SH-SY5Y (cell line): Measurements from ENCODE around the gene PAQR9.

ENCODE experiments used
- GATA2 ChIP-seq: IDR thresholded peaks from 2 replicates; pipeline ENCODE4 v1.6.1; 2011; ENCODE audit warnings: mild to moderate bottlenecking, low read depth, low read length
- GATA3 ChIP-seq: IDR thresholded peaks from 2 replicates; pipeline ENCODE4 v1.6.1; 2011; ENCODE audit warnings: low read depth, mild to moderate bottlenecking, low read length, moderate library complexity

The PAQR9 gene

GRCh38 chr3:142963516-142964448, at the start of gene PAQR9:
Gene PAQR9, minus strand, starts transcription at chr3:142963674. Its CDS starts 338 bp downstream, at chr3:142963336.
- no peak for TF ChIP-seq GATA3
- TF ChIP-seq GATA2: no peak

- TF ChIP-seq GATA3 (no peak), GATA2 (no peak)
Measured at GRCh38 chr3:143011705-143012104, 48.2 kb upstream of the PAQR9 start.

GRCh38 chr3:143010024-143010423, 46.5 kb upstream of the PAQR9 start:
- TF ChIP-seq GATA3 (no peak), GATA2 (no peak)

GRCh38 chr3:143004823-143005222, 41.3 kb upstream of the PAQR9 start:
- TF ChIP-seq GATA2 (no peak), GATA3 (no peak)

DNA sequence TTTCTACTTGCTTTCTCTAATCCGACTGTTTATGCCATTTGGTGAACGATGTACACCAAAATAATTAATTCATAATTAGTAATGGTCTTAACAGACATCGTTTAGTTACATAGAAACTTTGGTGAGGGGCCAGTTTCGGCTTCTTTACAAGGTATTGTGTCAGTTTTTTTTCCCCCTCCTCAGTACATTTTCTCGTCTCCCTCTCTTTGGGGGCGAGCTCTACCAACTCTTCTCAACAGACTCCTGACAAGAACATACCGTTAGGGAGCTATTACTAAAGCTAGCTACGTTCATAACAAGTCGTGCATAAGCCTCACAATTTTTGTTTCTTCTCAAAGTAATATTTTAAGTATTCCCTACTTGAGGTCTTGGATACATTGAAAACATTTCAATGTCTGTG, 39.3 kb upstream of the PAQR9 start:
- TF ChIP-seq GATA3: no peak
- TF ChIP-seq GATA2: no peak

- TF ChIP-seq GATA2 (no peak), GATA3 (no peak)
Measured at GRCh38 chr3:143002083-143002712, 38.7 kb upstream of the PAQR9 start.

- no peak for TF ChIP-seq GATA2
- no peak for TF ChIP-seq GATA3
Measured at GRCh38 chr3:143001369-143002082, 38.1 kb upstream of the PAQR9 start, which contains the start of gene U2SURP. Gene U2SURP, plus strand, starts transcription at chr3:143001570. Its CDS starts 59 bp downstream, at chr3:143001629.

- TF ChIP-seq GATA3 (no peak), GATA2 (no peak)
Measured at GRCh38 chr3:143001034-143001368, 37.5 kb upstream of the PAQR9 start.

GRCh38 chr3:143000528-143000927, 37.1 kb upstream of the PAQR9 start:
- no peak for TF ChIP-seq GATA2

GRCh38 chr3:142999881-143000280, 36.4 kb upstream of the PAQR9 start:
- TF ChIP-seq GATA3 (no peak), GATA2 (no peak)

DNA sequence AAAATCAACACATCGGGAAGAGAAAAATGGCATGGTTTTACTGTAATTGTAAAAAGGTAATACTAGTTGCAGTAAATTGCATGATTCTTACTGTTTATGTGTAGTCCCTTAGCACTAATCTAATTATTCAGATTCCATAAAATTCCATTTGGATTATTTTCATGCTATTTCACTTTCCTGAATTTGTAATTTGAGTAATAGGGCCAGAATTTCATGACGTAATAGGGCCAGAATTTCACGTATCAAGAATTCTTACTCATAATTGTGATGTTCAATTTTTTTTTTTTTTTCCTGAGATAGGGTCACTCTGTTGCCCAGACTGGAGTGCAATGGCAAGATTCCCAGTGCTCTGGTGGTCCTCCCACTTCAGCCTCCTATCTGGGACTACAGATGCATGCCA, 35.0 kb upstream of the PAQR9 start:
- TF ChIP-seq GATA3: no peak
- no peak for TF ChIP-seq GATA2

GRCh38 chr3:142997330-142997729, 33.9 kb upstream of the PAQR9 start:
- TF ChIP-seq GATA3 (no peak), GATA2 (no peak)

- TF ChIP-seq GATA3: no peak
- no peak for TF ChIP-seq GATA2
Measured at GRCh38 chr3:142993958-142994442, 30.5 kb upstream of the PAQR9 start.

DNA sequence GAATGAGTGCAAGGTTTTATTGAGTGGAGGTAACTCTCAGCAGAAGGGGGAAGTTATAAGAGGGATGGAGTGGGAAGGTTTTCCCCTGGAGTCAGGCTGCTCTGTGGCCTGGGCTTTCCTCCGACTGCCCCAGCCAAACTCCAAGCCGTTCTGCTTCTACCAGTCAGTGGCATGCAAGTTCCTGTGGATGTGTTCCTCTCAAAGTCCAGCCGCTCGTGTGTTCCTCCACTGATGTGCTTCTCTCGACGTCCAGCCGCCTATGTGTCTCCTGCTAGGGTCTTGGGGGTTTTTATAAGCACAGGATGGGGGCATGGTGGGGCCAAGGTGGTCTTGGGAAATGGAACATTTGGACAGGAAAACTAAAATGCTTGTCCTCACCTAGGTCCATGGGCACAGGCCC, 28.8 kb upstream of the PAQR9 start:
- TF ChIP-seq GATA3: no peak
- no peak for TF ChIP-seq GATA2
